KOPT-K1 (cell line): ENCODE measurements around the gene PPP1R37.

ENCODE experiments used
- H3K27ac ChIP-seq: fragments of 200-600 bp; sonication (generic); 2 replicates; pipeline ENCODE4 v1.5.1; 2016; ENCODE audit warnings: antibody characterized with exemption, mild to moderate bottlenecking, low read depth, low read length; ENCODE audit not compliant: poor library complexity, severe bottlenecking
- H3K36me3 ChIP-seq: fragments of 200-600 bp; sonication (generic); 2 replicates; pipeline ENCODE4 v1.5.1; 2017; ENCODE audit warnings: antibody characterized with exemption, mild to moderate bottlenecking, low read length, moderate library complexity; ENCODE audit not compliant: insufficient read depth
- H3K9me3 ChIP-seq: fragments of 200-600 bp; sonication (generic); 2 replicates; pipeline ENCODE4 v1.5.1; 2017; ENCODE audit warnings: antibody characterized with exemption, low read length, mild to moderate bottlenecking; ENCODE audit not compliant: insufficient read depth, poor library complexity, severe bottlenecking

The PPP1R37 gene

DNA sequence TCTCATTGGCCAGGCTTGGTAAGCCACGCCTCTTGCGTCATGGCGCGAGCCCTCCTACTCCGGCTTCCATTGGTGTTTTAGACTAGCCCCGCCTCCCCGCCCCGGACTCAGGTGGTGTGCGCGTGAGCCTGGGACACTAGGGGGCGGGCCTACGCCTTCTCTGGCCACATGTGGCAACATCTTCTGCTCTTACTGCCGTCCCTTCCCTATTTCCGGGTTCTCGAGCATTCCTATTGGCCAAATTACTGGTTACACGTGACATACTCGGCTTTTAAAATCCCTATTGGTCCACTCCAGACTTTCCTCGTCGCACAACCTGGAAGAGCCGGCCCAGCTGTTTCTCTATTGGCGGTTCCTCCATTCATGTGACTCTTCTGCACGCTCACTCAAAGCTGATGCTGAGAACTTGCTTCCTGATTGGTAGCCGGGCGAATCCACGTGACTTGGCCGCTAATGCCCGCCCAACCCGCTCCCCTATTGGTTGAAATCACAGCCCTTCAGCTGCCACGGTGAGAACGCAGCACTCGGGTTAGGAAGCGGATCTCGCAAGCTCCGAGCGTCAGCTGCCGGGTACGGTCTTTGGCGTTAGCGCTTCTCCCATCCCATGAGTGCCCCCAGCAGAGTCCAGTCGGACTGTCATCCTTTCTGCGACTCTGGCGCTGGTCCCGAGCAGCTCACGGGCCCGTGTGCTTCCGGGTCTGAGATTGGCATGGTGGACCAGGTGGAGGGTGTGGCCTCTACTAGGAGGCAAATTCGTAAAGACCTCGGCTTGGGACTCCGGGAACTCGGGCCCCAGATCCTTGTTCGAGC lies 85.5 kb downstream of the PPP1R37 start, which contains the start of gene BLOC1S3:
BLOC1S3 (plus strand) TSS at position 523 of the 810 bp plus-strand sequence. CDS start 513 bp downstream, outside the sequence.
- Histone ChIP-seq H3K36me3 (peaks cover 3% of the 10 kb centered on the region; the same call in 1 of the 2 replicates), H3K9me3 (no peaks in the 10 kb centered on the region), H3K27ac (peak within 1 kb of the TSS; percentile 57)

GRCh38 chr19:45179072-45179891 lies 86.3 kb downstream of the PPP1R37 start:
- Histone ChIP-seq H3K36me3 (peaks cover 3% of the 10 kb centered on the region; the same call in 1 of the 2 replicates), H3K9me3 (no peaks in the 10 kb centered on the region), H3K27ac (peak overlapping the region; percentile 48)

DNA sequence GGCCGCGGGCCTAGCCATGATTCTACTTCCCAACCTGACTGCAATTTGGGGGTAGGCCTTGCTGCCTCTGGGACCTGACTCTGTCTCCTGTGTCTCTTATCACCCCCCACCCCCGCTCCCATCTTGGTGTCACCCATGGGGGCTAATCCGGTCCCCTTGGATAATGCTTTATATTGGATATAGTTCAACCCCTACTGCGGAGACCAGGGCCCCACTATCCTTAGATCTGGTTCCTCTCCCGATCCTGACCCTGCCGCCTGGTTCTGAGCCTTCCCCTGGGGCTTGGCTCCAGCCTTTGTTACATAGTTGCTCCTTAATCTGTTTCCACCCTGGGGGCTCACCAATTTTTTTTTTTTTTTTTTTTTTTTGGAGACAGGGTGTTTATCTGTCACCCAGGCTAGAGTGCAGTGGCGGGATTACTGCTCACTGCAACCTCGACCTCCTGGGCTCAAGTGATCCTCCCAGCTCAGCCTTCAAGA lies 87.0 kb downstream of the PPP1R37 start:
- no peaks in the 10 kb centered on the region for H3K9me3 ChIP-seq
- H3K36me3 ChIP-seq: peaks cover 3% of the 10 kb centered on the region; the same call in 1 of the 2 replicates
- no peak overlapping the region for H3K27ac ChIP-seq

DNA sequence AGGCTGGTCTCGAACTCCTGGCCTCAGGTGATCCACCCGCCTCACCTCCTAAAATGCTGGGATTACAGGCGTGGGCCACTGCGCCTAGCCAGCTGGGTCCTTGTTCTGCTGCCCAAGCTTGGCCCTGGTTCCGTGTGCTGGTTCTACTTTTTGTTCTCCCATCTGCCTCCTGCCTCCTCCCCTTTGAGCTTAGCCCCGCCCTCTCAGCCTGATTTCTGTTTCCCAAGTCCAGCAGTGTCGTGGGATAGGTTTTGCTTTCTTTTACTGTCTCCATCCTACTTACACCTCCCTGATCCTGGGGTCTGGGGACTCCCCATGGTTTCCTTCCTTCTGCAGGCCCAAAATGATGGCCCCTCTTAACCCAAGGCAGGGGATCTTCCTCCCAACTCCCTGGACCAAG lies 88.0 kb downstream of the PPP1R37 start:
- no peak overlapping the region for H3K27ac ChIP-seq
- H3K36me3 ChIP-seq: peaks cover 3% of the 10 kb centered on the region; the same call in 1 of the 2 replicates
- no peaks in the 10 kb centered on the region for H3K9me3 ChIP-seq

DNA sequence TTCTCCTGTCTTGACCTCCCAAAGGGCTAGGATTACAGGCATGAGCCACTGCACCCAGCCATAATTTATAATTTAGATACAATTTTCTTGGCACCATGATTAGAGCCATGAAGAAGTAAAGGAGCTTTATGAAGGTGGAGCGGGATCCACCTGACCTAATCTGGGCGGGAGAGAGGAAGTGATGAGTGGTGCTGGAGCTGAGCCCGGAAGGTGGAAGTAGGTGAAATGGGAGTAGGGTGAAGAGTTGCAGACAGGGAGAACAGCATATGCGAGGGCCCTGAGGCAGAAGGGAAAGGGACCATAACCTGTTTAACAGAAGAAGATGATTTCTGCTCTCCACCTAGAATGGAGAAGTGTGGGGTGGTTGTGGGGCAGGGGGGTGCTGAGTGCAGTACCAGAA lies 89.8 kb downstream of the PPP1R37 start:
- H3K36me3 ChIP-seq: peaks cover 3% of the 10 kb centered on the region; the same call in 1 of the 2 replicates
- H3K27ac ChIP-seq: no peak overlapping the region
- H3K9me3 ChIP-seq: no peaks in the 10 kb centered on the region

DNA sequence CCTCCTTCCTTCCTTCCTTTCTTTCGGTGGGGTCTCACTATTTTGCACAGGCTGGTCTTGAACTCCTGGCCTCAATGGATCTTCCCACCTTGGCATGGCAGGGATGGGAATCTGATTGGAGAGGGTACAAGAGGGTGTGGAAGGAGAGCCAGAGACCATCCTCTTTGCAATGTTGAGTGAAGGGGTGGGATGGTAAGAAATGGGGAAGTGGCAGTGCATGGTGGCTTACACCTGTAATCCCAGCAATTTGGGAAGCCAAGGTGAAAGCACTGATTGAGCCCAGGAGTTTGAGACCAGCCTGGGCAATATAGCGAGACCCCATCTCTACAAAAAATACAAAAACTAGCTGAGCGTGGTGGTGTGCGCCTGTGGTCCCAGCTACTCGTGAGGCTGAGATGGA lies 91.1 kb downstream of the PPP1R37 start:
- Histone ChIP-seq H3K9me3 (no peaks in the 10 kb centered on the region), H3K36me3 (peaks cover 3% of the 10 kb centered on the region; the same call in 1 of the 2 replicates), H3K27ac (no peak overlapping the region)

- H3K9me3 ChIP-seq: no peaks in the 10 kb centered on the region
- no peak overlapping the region for H3K27ac ChIP-seq
- no peaks in the 10 kb centered on the region for H3K36me3 ChIP-seq
These were observed 93.7 kb downstream of the PPP1R37 start for GRCh38 chr19:45186509-45187334.

DNA sequence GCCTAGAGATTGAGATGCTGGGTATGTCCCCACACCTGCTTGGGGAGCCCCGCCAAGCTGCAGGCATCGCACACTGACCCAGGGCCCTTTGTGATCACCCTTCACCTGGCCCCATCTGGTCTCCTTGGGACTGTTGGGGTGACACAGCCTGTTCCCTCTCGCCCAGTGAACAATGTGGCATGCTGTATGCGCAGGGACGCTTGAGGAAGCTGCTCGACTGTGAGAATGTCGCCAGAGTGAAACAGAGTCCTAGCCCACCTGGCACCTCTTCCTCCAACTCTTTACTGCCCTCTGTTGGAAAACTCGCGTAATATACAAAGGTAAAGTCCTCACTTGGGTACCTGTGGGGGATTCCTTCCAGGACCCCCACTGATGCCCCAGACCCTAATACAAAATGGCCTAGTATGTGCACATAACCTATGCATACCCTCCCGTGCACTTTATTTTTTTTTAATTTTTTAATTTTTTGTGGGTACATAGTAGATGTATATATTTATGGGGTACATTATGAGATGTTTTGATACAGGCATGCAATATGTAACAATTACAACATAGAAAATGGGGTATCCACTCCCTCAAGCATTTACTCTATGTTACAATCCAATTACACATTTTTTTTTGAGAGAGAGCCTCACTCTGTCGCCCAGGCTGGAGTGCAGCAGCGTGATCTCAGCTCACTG lies 94.6 kb downstream of the PPP1R37 start:
- no peak overlapping the region for H3K27ac ChIP-seq

GRCh38 chr19:45189971-45190370 lies 97.0 kb downstream of the PPP1R37 start:
- H3K9me3 ChIP-seq: no peaks in the 10 kb centered on the region
- no peaks in the 10 kb centered on the region for H3K36me3 ChIP-seq
- no peak overlapping the region for H3K27ac ChIP-seq

More for the DNA sequence above, 94.6 kb downstream of the PPP1R37 start:
- H3K36me3 ChIP-seq: no peaks in the 10 kb centered on the region
- H3K9me3 ChIP-seq: no peaks in the 10 kb centered on the region

GRCh38 chr19:45191375-45191774 lies 98.4 kb downstream of the PPP1R37 start:
- Histone ChIP-seq H3K36me3 (no peaks in the 10 kb centered on the region), H3K27ac (no peak overlapping the region), H3K9me3 (no peaks in the 10 kb centered on the region)

GRCh38 chr19:45195764-45196163 lies 102.8 kb downstream of the PPP1R37 start:
- Histone ChIP-seq H3K36me3 (no peaks in the 10 kb centered on the region), H3K9me3 (no peaks in the 10 kb centered on the region), H3K27ac (no peak overlapping the region)
